Ovary (tissue), 9 donors: ENCODE data around the gene AKAP7. TPM values are rescaled to one million over a fixed set of nuclear protein-coding genes. Genes with fewer than 3 reads are reported as not detected.

ENCODE experiments used
- DNase-seq, 5 donors: peaks; one replicate each; pipeline ENCODE4 v3.0.0-alpha.2; 2019 to 2020
- H3K27ac ChIP-seq, 2 donors: fragments of 200-600 bp; one replicate each; pipeline versions ENCODE4 v1.5.1 to v1.8.0; 2019 to 2022
- H3K27me3 ChIP-seq: fragments of 200-600 bp; one replicate; pipeline ENCODE4 v1.8.0; 2022
- H3K36me3 ChIP-seq: fragments of 200-600 bp; sonication (generic); one replicate; pipeline ENCODE4 v1.5.1; 2019
- H3K4me1 ChIP-seq: one replicate; pipeline ENCODE4 v1.8.1; 2013; ENCODE audit warnings: mild to moderate bottlenecking, moderate library complexity; ENCODE audit not compliant: insufficient read depth
- H3K4me3 ChIP-seq: fragments of 200-600 bp; sonication (generic); one replicate; pipeline ENCODE4 v1.5.1; 2017
- H3K9me3 ChIP-seq, 2 donors: fragments of 200-600 bp in 1 of 2; sonication (generic) in 1 of 2; one replicate each; pipeline versions ENCODE4 v1.5.1 to v1.8.1; 2013 to 2019; ENCODE audit warnings: mild to moderate bottlenecking in 1 of 2, moderate library complexity in 1 of 2
- EP300 ChIP-seq: sonication (generic); formaldehyde crosslinking; IDR thresholded peaks from one replicate; pipeline ENCODE4 v1.6.1; 2017; ENCODE audit warnings: antibody characterized with exemption
- POLR2A ChIP-seq: fragments of 450-650 bp; IDR thresholded peaks from one replicate; pipeline ENCODE4 v1.6.1; 2017; ENCODE audit warnings: antibody characterized with exemption, mild to moderate bottlenecking, moderate library complexity
- WGBS, 3 donors: extraction: QIAGEN DNeasy Blood & Tissue Kit in 1 of 3; methylation state at CpG; one replicate each; pipeline versions ENCODE4 v1.1.5 to v1.1.7; 2013 to 2017; 5-methylcytosine and 5-hydroxymethylcytosine counted together
- intact Hi-C, 4 donors: fragments of 100-400 bp; cut with DNase I; formaldehyde crosslinking; loops; one replicate each; pipeline versions ENCODE4 v1.11.0 to v1.15.1; 2022 to 2023
- polyA plus RNA-seq, 2 donors: library from polyadenylated mRNA; stranded (reverse); fragments of 200-250 nt in 1 of 2; fragments of 350-450 nt in 1 of 2; fragmentation: Illumina TruSeq in 1 of 2; extraction: RNeasy Lipid Tissue Mini Kit (QIAGEN cat#74804) in 1 of 2; gene quantifications; one replicate each; pipeline ENCODE4 v1.2.3, GENCODE V29; 2013 to 2014
- total RNA-seq, 7 donors: library from RNA; depleted of rRNA in 2 of 7; stranded (reverse); fragments of >200 nt in 2 of 7; fragmentation: NEBNext Ultra II Directional in 3 of 7; extraction: Animal tissue kit (Norgen Biotek cat#: 25700) in 3 of 7; gene quantifications; one replicate each; pipeline versions ENCODE4 v1.1.0 to v1.2.4, GENCODE V29; 2016 to 2023
- TF ChIP-seq, protein P1 (sequence below), 3 donors: fragments of 450-650 bp in 2 of 3; fragments of 200-600 bp in 1 of 3; IDR thresholded peaks; one replicate each; pipeline versions ENCODE4 v1.5.1 to v1.8.0; 2016 to 2022; ENCODE audit warnings: antibody characterized with exemption in 3 of 3, mild to moderate bottlenecking in 1 of 3
- donor health status: DM: no; HTN: no; CAD: no; lungs with moderate emphysema.
- donor health status: DM: no; HTN: no; CAD: no.
- donor health status: Bipolar disorder and iron deficiency.
- donor health status: DM: yes; HTN: yes; CAD: no.
- donor health status: DM: no; HTN: no; CAD: no.
- donor health status: DM: yes; HTN: yes; CAD: no.

The AKAP7 gene
- total and polyA plus RNA-seq, 9 donors = 8.4 to 38.5 (median 31.1) TPM

DNA sequence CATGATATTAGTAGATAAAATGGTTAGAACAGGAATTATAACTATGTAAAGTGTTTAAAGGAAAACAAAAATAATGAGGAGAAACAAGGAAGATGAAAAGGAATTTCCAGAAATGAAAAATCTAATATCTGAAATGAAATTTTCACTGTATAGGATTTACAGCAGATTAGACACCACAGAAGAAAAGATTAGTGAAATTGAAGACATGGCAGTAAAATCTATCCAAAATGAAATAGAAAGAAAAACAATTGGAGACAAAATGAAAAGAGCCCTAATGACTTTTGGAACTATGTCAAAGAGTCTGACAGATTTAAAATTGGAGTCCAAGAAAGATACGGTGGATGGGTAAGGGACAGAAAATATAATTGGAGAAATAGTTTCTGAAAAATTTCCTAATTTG lies 174.2 kb downstream of the AKAP7 start:
- no peak overlapping the region for H3K4me3 ChIP-seq
- TF ChIP-seq POLR2A = no peak
- TF ChIP-seq, protein P1, sequence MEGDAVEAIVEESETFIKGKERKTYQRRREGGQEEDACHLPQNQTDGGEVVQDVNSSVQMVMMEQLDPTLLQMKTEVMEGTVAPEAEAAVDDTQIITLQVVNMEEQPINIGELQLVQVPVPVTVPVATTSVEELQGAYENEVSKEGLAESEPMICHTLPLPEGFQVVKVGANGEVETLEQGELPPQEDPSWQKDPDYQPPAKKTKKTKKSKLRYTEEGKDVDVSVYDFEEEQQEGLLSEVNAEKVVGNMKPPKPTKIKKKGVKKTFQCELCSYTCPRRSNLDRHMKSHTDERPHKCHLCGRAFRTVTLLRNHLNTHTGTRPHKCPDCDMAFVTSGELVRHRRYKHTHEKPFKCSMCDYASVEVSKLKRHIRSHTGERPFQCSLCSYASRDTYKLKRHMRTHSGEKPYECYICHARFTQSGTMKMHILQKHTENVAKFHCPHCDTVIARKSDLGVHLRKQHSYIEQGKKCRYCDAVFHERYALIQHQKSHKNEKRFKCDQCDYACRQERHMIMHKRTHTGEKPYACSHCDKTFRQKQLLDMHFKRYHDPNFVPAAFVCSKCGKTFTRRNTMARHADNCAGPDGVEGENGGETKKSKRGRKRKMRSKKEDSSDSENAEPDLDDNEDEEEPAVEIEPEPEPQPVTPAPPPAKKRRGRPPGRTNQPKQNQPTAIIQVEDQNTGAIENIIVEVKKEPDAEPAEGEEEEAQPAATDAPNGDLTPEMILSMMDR (IDR thresholded peaks at IDR 0.05) = no peak
- TF ChIP-seq EP300 = no peak
- intact Hi-C loops = no loop called here
- no peak for DNase-seq
- 93 to 100% (median 94%) methylated on average over 1 of the region's 1 CpG for WGBS, 3 donors
- H3K4me1 ChIP-seq = no peaks in the 10 kb centered on the region
- no peaks in the 10 kb centered on the region for H3K9me3 ChIP-seq
- H3K27ac ChIP-seq = no peak overlapping the region
- H3K27me3 ChIP-seq = no peaks in the 10 kb centered on the region
- H3K36me3 ChIP-seq = no peaks in the 10 kb centered on the region

DNA sequence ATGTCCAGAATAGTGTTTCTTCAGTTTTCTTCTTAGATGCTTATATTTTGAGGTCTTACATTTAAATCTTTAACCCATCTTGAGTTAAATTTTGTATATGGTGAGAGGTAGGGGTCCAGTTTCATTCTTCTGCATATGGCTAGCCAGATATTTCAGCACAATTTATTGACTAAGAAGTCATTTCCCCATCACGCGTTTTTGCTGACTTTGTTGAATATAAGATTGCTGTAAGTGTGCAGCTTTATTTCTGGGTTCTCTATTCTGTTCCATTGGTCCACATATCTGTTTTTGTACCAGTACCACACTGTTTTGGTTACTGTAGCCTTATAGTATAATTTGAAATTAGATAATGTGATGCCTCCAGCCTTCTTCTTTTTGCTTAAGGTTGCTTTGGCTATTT lies 179.6 kb downstream of the AKAP7 start:
- TF ChIP-seq, protein P1 (IDR thresholded peaks at IDR 0.05) = no peak
- TF ChIP-seq POLR2A = no peak
- no peak for TF ChIP-seq EP300
- Histone ChIP-seq H3K4me3 (no peak overlapping the region), H3K36me3 (no peaks in the 10 kb centered on the region), H3K27me3 (no peaks in the 10 kb centered on the region), H3K4me1 (no peaks in the 10 kb centered on the region), H3K27ac (no peak overlapping the region), H3K9me3 (no peaks in the 10 kb centered on the region)
- intact Hi-C loops = no loop called here
- no peak for DNase-seq
- 96 to 97% (median 96%) methylated on average over 2 of the region's 2 CpGs for WGBS, 3 donors

DNA sequence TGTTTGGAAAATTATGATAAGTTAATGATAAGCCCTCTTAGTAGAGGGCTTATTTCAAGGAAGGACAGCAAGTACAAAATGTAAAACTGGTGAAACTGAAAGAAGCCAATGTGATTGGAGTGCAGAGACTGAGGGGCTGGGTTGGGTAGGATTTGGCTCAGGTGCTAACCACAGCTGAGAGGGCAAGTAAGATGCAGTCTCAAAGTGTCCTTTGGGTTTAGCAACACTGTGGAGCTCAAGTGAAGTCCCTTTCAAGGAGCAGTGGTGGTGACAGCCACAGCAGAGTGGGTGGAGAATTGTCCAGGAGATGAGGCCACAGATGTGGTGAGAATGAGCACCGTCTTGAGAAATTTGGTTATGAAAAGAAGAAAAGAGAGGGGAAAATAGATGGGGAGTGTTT lies 181.4 kb downstream of the AKAP7 start:
- Histone ChIP-seq H3K4me1 (no peaks in the 10 kb centered on the region), H3K9me3 (no peaks in the 10 kb centered on the region), H3K4me3 (no peak overlapping the region), H3K27ac (no peak overlapping the region), H3K27me3 (no peaks in the 10 kb centered on the region), H3K36me3 (no peaks in the 10 kb centered on the region)
- intact Hi-C loops = no loop called here
- WGBS, 3 donors = 88 to 92% (median 88%) methylated on average over 1 of the region's 1 CpG
- TF ChIP-seq, protein P1 (IDR thresholded peaks at IDR 0.05) = no peak
- no peak for TF ChIP-seq POLR2A
- no peak for TF ChIP-seq EP300
- DNase-seq = no peak

DNA sequence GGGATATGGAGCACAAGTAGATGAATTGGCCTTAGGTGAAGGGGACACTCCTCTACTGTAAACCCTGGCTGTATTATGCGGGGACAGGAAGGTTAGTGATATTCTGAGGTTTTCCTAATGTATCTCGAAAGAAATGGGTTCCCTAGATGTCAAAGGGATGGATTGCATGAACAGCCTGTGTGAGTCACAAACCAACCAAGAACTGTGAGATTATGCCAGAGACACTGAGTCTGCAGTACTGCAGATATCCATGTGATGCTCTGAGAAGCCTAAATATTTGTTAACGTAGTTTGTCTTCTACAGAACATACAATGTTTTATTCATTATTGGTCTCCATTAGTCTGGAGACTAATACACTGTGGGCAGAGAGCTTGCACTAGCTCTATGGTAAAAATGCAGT lies 182.2 kb downstream of the AKAP7 start:
- TF ChIP-seq POLR2A = no peak
- TF ChIP-seq, protein P1 (IDR thresholded peaks at IDR 0.05) = no peak
- no peaks in the 10 kb centered on the region for H3K4me1 ChIP-seq

DNA sequence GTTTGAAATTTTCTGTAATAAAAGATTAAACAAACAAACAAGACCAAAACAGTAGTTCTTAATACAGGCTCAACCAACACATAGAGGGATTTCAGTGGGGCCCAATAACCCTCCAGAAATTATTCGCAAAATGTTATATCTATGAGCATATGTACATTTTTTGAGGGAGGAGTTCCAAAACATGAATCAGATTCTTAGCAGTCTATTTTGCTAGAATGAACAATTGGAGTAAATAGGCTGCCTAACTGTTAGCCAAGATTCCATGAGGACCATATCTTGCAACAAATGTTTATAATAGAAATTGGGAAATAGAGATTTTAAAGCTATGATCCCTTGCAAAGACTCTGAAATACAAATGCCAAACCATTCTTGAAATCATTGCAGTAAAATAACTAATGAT lies 186.3 kb downstream of the AKAP7 start:
- H3K27me3 ChIP-seq = no peaks in the 10 kb centered on the region
- no peaks in the 10 kb centered on the region for H3K36me3 ChIP-seq
- TF ChIP-seq, protein P1 (IDR thresholded peaks at IDR 0.05) = no peak
- TF ChIP-seq POLR2A (no peak), EP300 (no peak)
- no peak overlapping the region for H3K27ac ChIP-seq
- no peak for DNase-seq
- H3K9me3 ChIP-seq = no peaks in the 10 kb centered on the region
- no peaks in the 10 kb centered on the region for H3K4me1 ChIP-seq
- intact Hi-C loops = no loop called here
- no peak overlapping the region for H3K4me3 ChIP-seq
- WGBS, 3 donors = 86 to 92% (median 87%) methylated on average over 1 of the region's 1 CpG

More for the DNA sequence above, 182.2 kb downstream of the AKAP7 start:
- no peak overlapping the region for H3K27ac ChIP-seq
- no peaks in the 10 kb centered on the region for H3K9me3 ChIP-seq
- no peaks in the 10 kb centered on the region for H3K36me3 ChIP-seq
- H3K4me3 ChIP-seq = no peak overlapping the region
- intact Hi-C loops = no loop called here
- H3K27me3 ChIP-seq = no peaks in the 10 kb centered on the region
- no peak for DNase-seq
- WGBS, 3 donors = 92 to 95% (median 92%) methylated on average over 3 of the region's 3 CpGs
